ENCODE measurements around the gene GRIA1.

GRCh38 chr5:153792305-153792704 lies 301.8 kb downstream of the GRIA1 start:
- no peak for TF ChIP-seq CTCF (IDR thresholded peaks at IDR 0.05)
- TF ChIP-seq POLR2A (IDR thresholded peaks at IDR 0.05) = no peak

All from gastroesophageal sphincter (tissue), 3 donors.